ENCODE measurements around the gene DLG2.

GRCh38 chr11:84655712-84656111 is 971.4 kb downstream of the DLG2 start:
- TF ChIP-seq CTCF (IDR thresholded peaks at IDR 0.05; ENCODE audit: insufficient read depth, low read depth, low read length) (no peak), EZH2 (IDR thresholded peaks at IDR 0.05; ENCODE audit: insufficient read depth, low read length) (no peak)
